Activated B cell treated with CpG ODN at 0.5 μM for 24 hours (primary cell): Measurements from ENCODE around the gene CAVIN3. TPM values are rescaled to one million over a fixed set of nuclear protein-coding genes. Genes with fewer than 3 reads are reported as not detected.

ENCODE experiments used
- ATAC-seq: fragments of 200-7000 bp; cut with Tn5 transposase; one replicate; pipeline ENCODE4 v1.10.0; 2021; ENCODE audit warnings: low read depth, mild to moderate bottlenecking, moderate library complexity
- CTCF ChIA-PET: fragments of 350-600 bp; sonication (Branson Sonifier 250); formaldehyde crosslinking; loops from one replicate; lab custom pipeline; 2021; ENCODE audit warnings: antibody characterized with exemption; lab: Charles Lee
- POLR2A ChIA-PET: fragments of 350-600 bp; sonication (Branson Sonifier 250); formaldehyde crosslinking; loops from one replicate; lab custom pipeline; 2021; ENCODE audit warnings: antibody characterized with exemption; lab: Charles Lee
- DNase-seq: peaks from one replicate; pipeline ENCODE4 v3.0.0; 2022
- H3K27ac Mint-ChIP-seq: one replicate; pipeline ENCODE4 v1.8.0; 2020; ENCODE audit warnings: mixed read lengths
- H3K27me3 Mint-ChIP-seq: one replicate; pipeline ENCODE4 v1.8.0; 2021; ENCODE audit warnings: mixed read lengths
- H3K36me3 Mint-ChIP-seq: one replicate; pipeline ENCODE4 v1.8.0; 2021; ENCODE audit warnings: low read depth, mixed read lengths
- H3K4me1 Mint-ChIP-seq: one replicate; pipeline ENCODE4 v1.8.0; 2021; ENCODE audit warnings: mixed read lengths
- H3K4me3 Mint-ChIP-seq: one replicate; pipeline ENCODE4 v1.8.0; 2020; ENCODE audit warnings: mild to moderate bottlenecking, mixed read lengths
- H3K9me3 Mint-ChIP-seq: one replicate; pipeline ENCODE4 v1.8.0; 2020; ENCODE audit warnings: mixed read lengths
- CTCF ChIP-seq: fragments of 200-600 bp; IDR thresholded peaks from one replicate; pipeline ENCODE4 v1.8.0; 2022; ENCODE audit warnings: antibody characterized with exemption, mild to moderate bottlenecking
- intact Hi-C: fragments of 100-400 bp; cut with micrococcal nuclease; formaldehyde crosslinking; loops from one replicate; pipeline ENCODE4 v1.15.1; 2024
- total RNA-seq: library from RNA; stranded (reverse); gene quantifications from 2 replicates; pipeline ENCODE4 v1.2.3, GENCODE V29; 2022

Gene CAVIN3
- total RNA-seq, 1 donor from 2014 or later, result 0.55 TPM

DNA sequence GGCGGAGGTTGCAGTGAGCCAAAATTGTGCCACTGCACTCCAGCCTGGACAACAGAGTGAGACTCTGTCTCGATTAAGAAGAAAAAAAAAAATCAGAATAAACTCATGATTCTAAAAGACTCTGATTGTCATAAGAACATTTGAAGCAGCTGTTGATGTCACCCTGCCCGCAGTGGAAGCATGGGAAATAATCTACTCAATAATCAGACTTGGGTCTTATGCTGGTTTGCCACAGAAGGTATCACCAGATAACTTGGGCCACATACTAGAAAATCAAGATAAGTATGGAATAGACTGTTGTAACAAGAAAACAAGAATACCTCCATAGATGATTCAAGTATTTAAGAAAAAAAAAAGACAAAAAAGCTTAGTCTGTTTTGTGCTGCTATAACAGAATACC lies 8.2 kb downstream of the CAVIN3 start:
- Mint-ChIP-seq H3K4me3 (no peak overlapping the region), H3K36me3 (no peaks in the 10 kb centered on the region), H3K27me3 (peaks cover 24% of the 10 kb centered on the region), H3K27ac (no peak overlapping the region), H3K4me1 (no peaks in the 10 kb centered on the region), H3K9me3 (no peaks in the 10 kb centered on the region)
- no peak for TF ChIP-seq CTCF
- ChIA-PET CTCF (no interaction called here), POLR2A (no interaction called here)
- ATAC-seq (no peak), DNase-seq (no peak)
- intact Hi-C loops, result no loop called here

DNA sequence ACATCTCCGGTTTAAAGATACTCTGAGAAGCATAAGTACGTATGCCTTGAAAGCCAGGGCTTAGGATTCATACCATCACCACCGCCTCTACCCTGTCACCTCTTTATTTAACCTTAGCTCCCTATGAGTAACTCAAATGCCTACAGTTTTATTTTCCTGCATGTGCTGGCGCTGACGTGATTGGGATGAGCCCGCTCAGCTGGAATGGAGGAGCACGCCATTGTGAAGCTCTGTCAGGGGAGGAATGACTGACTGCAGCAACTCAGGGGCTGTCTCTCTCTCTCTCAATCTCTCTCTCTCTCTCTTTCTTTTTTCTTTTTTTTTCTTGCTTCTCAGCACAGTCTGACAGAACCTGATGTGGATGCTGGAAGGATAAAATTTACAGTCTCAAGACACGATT lies 12.4 kb downstream of the CAVIN3 start:
- Mint-ChIP-seq H3K9me3 (no peaks in the 10 kb centered on the region), H3K27ac (no peak overlapping the region), H3K4me3 (no peak overlapping the region), H3K36me3 (no peaks in the 10 kb centered on the region), H3K27me3 (peaks cover 13% of the 10 kb centered on the region), H3K4me1 (no peaks in the 10 kb centered on the region)
- TF ChIP-seq CTCF, result no peak
- intact Hi-C loops, result no loop called here
- ATAC-seq, result no peak
- no peak for DNase-seq
- ChIA-PET POLR2A (no interaction called here), CTCF (interaction anchor here (1.0 kb wide), 1 partner anchor 9 kb away, joined by 3 read pairs; no protein-coding TSS in a partner anchor)

- ChIA-PET POLR2A (no interaction called here), CTCF (no interaction called here)
- H3K4me3 Mint-ChIP-seq, result no peak overlapping the region
- H3K4me1 Mint-ChIP-seq, result no peaks in the 10 kb centered on the region
- no peaks in the 10 kb centered on the region for H3K36me3 Mint-ChIP-seq
- no peak overlapping the region for H3K27ac Mint-ChIP-seq
- H3K9me3 Mint-ChIP-seq, result no peaks in the 10 kb centered on the region
- no peak for ATAC-seq
- no peak for TF ChIP-seq CTCF
- intact Hi-C loops, result no loop called here
- DNase-seq, result no peak
- peaks cover 16% of the 10 kb centered on the region for H3K27me3 Mint-ChIP-seq
Observed at GRCh38 chr11:6305297-6305696, 15.0 kb downstream of the CAVIN3 start.

DNA sequence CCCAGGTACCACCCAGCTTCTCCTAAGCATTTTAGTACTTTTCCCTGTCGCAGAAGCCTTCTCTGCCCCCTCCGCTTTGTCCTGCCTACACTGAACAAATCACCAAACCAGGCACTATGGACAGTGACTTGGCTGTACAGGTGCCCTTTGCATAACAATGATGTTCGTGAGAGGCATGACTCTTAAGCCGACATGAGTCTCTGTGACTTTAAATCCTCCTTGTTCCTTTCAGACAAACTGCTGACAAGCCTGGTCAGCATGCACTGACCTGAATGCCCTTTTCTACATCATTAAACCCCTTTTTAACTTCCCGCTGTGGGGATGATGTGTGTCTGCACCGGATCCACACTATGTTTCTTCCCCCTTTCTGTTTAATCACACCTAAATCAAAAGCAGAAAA lies 16.6 kb downstream of the CAVIN3 start:
- intact Hi-C loops, result no loop called here
- TF ChIP-seq CTCF, result no peak
- ATAC-seq, result no peak
- Mint-ChIP-seq H3K4me1 (no peaks in the 10 kb centered on the region), H3K9me3 (no peaks in the 10 kb centered on the region), H3K4me3 (no peak overlapping the region), H3K27me3 (peaks cover 18% of the 10 kb centered on the region), H3K36me3 (no peaks in the 10 kb centered on the region), H3K27ac (no peak overlapping the region)
- ChIA-PET POLR2A (no interaction called here), CTCF (no interaction called here)
- no peak for DNase-seq

DNA sequence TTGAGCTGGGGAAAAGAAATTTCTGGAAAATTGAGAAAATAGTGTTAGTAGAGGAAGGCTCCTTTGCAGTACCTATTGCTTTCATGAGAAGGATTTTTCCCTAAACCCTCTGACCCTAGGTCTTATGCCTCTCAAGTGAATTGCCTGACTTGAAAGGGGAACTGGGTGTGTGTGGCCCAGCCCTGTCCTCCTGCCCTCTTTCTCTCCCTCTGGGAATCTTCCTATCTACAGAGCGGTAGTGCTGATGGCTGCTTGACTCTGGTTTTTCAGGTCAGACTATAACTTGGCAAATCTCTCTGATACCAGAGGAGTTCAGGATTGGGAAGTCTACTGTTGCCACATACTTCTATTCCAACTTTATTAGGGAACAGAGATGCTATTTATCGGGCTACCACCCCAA lies 19.2 kb downstream of the CAVIN3 start:
- POLR2A ChIA-PET, result no interaction called here
- TF ChIP-seq CTCF, result no peak
- ATAC-seq, result no peak
- Mint-ChIP-seq H3K27ac (no peak overlapping the region), H3K4me1 (no peaks in the 10 kb centered on the region), H3K27me3 (peaks cover 13% of the 10 kb centered on the region), H3K36me3 (no peaks in the 10 kb centered on the region), H3K9me3 (no peaks in the 10 kb centered on the region), H3K4me3 (no peak overlapping the region)
- intact Hi-C loops, result no loop called here
- DNase-seq, result no peak
- CTCF ChIA-PET, result no interaction called here
